Adipocyte (in vitro differentiated cells): ENCODE data around the gene PHACTR2.
"Not testable (repeated sequence)": the region's sequence is repeated elsewhere in the genome, so short reads cannot be mapped to it uniquely, and the experiment has no call there.

Experiments used
- DNase-seq: peaks from one replicate; pipeline ENCODE4 v3.0.0-alpha.2; 2015; ENCODE audit warnings: low read depth
- H3K27me3 ChIP-seq: replicated peaks from 2 replicates; pipeline ENCODE4 v1.7.0; 2013; ENCODE audit warnings: mild to moderate bottlenecking, low read length, moderate library complexity; ENCODE audit not compliant: control insufficient read depth, insufficient read depth
- H3K36me3 ChIP-seq: 2 replicates; pipeline ENCODE4 v1.7.0; 2013; ENCODE audit warnings: low read length, mild to moderate bottlenecking, moderate library complexity; ENCODE audit not compliant: control insufficient read depth, insufficient read depth, severe bottlenecking
- H3K4me1 ChIP-seq: 2 replicates; pipeline ENCODE4 v1.7.0; 2013; ENCODE audit warnings: mild to moderate bottlenecking, low read length, moderate library complexity; ENCODE audit not compliant: control insufficient read depth, insufficient read depth
- H3K4me3 ChIP-seq: 2 replicates; pipeline ENCODE4 v1.7.0; 2013; ENCODE audit warnings: mild to moderate bottlenecking, low read length, moderate library complexity
- H3K9ac ChIP-seq: 2 replicates; pipeline ENCODE4 v1.7.0; 2013; ENCODE audit warnings: mild to moderate bottlenecking, low read length, moderate library complexity
- H3K9me3 ChIP-seq: 2 replicates; pipeline ENCODE4 v1.7.0; 2013; ENCODE audit warnings: mild to moderate bottlenecking, low read length, moderate library complexity; ENCODE audit not compliant: control insufficient read depth

The PHACTR2 gene

GRCh38 chr6:143677891-143678791, at the start of gene PHACTR2:
Gene PHACTR2 (plus strand): TSS chr6:143677965. CDS start chr6:143678164, 199 bp downstream.
- peak; percentile 82 for DNase-seq
- peaks cover 56% of the 10 kb centered on the region for H3K4me1 ChIP-seq
- H3K9ac ChIP-seq: peak within 1 kb of the TSS; percentile 96

GRCh38 chr6:143629104-143630080, 48.4 kb upstream of the PHACTR2 start:
- Histone ChIP-seq H3K27me3 (no peaks in the 10 kb centered on the region), H3K4me3 (no peak overlapping the region), H3K9ac (no peak overlapping the region), H3K9me3 (no peaks in the 10 kb centered on the region), H3K4me1 (no peaks in the 10 kb centered on the region), H3K36me3 (no peaks in the 10 kb centered on the region)
- DNase-seq: no peak

More at GRCh38 chr6:143677891-143678791, at the start of gene PHACTR2:
- peaks cover 5% of the 10 kb centered on the region for H3K9me3 ChIP-seq
- no peaks in the 10 kb centered on the region for H3K36me3 ChIP-seq
- peak within 1 kb of the TSS; percentile 92 for H3K4me3 ChIP-seq
- no peaks in the 10 kb centered on the region for H3K27me3 ChIP-seq

- H3K27me3 ChIP-seq, H3K4me3 ChIP-seq, H3K9me3 ChIP-seq, H3K36me3 ChIP-seq, DNase-seq, H3K9ac ChIP-seq, H3K4me1 ChIP-seq: not testable (repeated sequence)
Observed at GRCh38 chr6:143631196-143631595, 46.6 kb upstream of the PHACTR2 start.

- H3K9me3 ChIP-seq: no peaks in the 10 kb centered on the region
- no peaks in the 10 kb centered on the region for H3K4me1 ChIP-seq
- no peaks in the 10 kb centered on the region for H3K36me3 ChIP-seq
- no peaks in the 10 kb centered on the region for H3K27me3 ChIP-seq
- DNase-seq: no peak
- no peak overlapping the region for H3K4me3 ChIP-seq
- no peak overlapping the region for H3K9ac ChIP-seq
Observed at GRCh38 chr6:143632894-143633293, 44.9 kb upstream of the PHACTR2 start.

- Histone ChIP-seq H3K27me3 (no peaks in the 10 kb centered on the region), H3K9me3 (no peaks in the 10 kb centered on the region), H3K9ac (no peak overlapping the region), H3K36me3 (no peaks in the 10 kb centered on the region), H3K4me1 (no peaks in the 10 kb centered on the region), H3K4me3 (no peak overlapping the region)
- peak; percentile 13 for DNase-seq
Observed at GRCh38 chr6:143634486-143634885, 43.3 kb upstream of the PHACTR2 start.

- Histone ChIP-seq H3K9ac (no peak overlapping the region), H3K9me3 (no peaks in the 10 kb centered on the region), H3K4me3 (no peak overlapping the region), H3K36me3 (no peaks in the 10 kb centered on the region), H3K4me1 (no peaks in the 10 kb centered on the region), H3K27me3 (no peaks in the 10 kb centered on the region)
- no peak for DNase-seq
Observed at GRCh38 chr6:143637691-143638090, 40.1 kb upstream of the PHACTR2 start.

- no peaks in the 10 kb centered on the region for H3K36me3 ChIP-seq
- no peaks in the 10 kb centered on the region for H3K9me3 ChIP-seq
- H3K27me3 ChIP-seq: no peaks in the 10 kb centered on the region
- no peak overlapping the region for H3K9ac ChIP-seq
- no peaks in the 10 kb centered on the region for H3K4me1 ChIP-seq
- no peak overlapping the region for H3K4me3 ChIP-seq
- no peak for DNase-seq
Observed at GRCh38 chr6:143642403-143642802, 35.4 kb upstream of the PHACTR2 start.

GRCh38 chr6:143647191-143647590, 30.6 kb upstream of the PHACTR2 start:
- Histone ChIP-seq H3K9me3 (no peaks in the 10 kb centered on the region), H3K36me3 (no peaks in the 10 kb centered on the region), H3K4me1 (no peaks in the 10 kb centered on the region), H3K27me3 (no peaks in the 10 kb centered on the region), H3K4me3 (no peak overlapping the region), H3K9ac (no peak overlapping the region)
- no peak for DNase-seq

- no peak for DNase-seq
- Histone ChIP-seq H3K27me3 (no peaks in the 10 kb centered on the region), H3K4me1 (peaks cover 3% of the 10 kb centered on the region), H3K4me3 (no peak overlapping the region), H3K36me3 (no peaks in the 10 kb centered on the region), H3K9me3 (no peaks in the 10 kb centered on the region), H3K9ac (no peak overlapping the region)
Observed at GRCh38 chr6:143647732-143648131, 30.0 kb upstream of the PHACTR2 start.

GRCh38 chr6:143649319-143649718, 28.4 kb upstream of the PHACTR2 start:
- not testable (repeated sequence) for H3K9me3 ChIP-seq, H3K27me3 ChIP-seq, H3K36me3 ChIP-seq, H3K9ac ChIP-seq, DNase-seq, H3K4me3 ChIP-seq
- peaks cover 12% of the 10 kb centered on the region for H3K4me1 ChIP-seq

GRCh38 chr6:143651328-143651727, 26.4 kb upstream of the PHACTR2 start:
- not testable (repeated sequence) for H3K9ac ChIP-seq, H3K36me3 ChIP-seq, H3K27me3 ChIP-seq, H3K9me3 ChIP-seq, DNase-seq, H3K4me3 ChIP-seq
- H3K4me1 ChIP-seq: peaks cover 12% of the 10 kb centered on the region
